ENCODE measurements around the gene JTB. TPM values are rescaled to one million over a fixed set of nuclear protein-coding genes. Genes with fewer than 3 reads are reported as not detected.

Gene JTB
- total and polyA plus RNA-seq, 7 donors: 87.6 to 266 (median 118) TPM

DNA sequence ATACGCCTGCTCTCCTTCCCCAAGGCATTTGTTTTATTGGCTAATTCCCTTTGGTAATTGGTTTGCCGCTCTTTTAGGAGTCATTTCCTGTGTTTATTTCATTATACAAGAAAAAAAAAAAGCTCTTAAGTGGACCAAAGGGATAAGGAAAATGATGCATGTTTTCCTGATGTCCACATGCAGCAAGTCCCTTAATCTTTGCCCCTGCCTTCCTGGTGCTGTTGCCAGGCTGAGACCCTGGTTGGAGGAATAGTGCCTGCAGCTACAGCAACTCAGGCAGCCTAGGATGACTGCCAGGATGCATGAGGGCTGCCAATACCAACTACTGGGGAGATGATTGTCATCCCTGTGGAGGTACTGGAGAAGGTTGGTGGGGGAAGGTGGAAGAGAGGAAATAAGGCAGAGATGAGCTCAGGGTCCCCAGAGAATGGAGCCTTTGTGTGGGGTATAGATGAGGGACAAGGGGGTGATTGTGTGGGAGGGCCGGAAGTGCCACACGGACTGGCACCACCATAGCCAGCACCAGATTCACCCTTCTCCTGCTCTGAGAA is 48.6 kb downstream of the JTB start:
- Histone ChIP-seq H3K27me3 (ENCODE audit: insufficient read depth in 3 of 3, low read length in 2 of 3) (no peaks in the 10 kb centered on the region), H3K9me3 (no peaks in the 10 kb centered on the region), H3K4me1 (no peaks in the 10 kb centered on the region), H3K27ac (no peak overlapping the region), H3K4me3 (no peak overlapping the region), H3K36me3 (ENCODE audit: insufficient read depth in 1 of 2, low read depth in 1 of 2) (peaks cover 10 to 52% of the 10 kb centered on the region in 2 donors)
- WGBS, 3 donors: 45 to 65% (median 58%) methylated on average over 4 of the region's 4 CpGs
- no peak for ATAC-seq
- TF ChIP-seq, protein P1, sequence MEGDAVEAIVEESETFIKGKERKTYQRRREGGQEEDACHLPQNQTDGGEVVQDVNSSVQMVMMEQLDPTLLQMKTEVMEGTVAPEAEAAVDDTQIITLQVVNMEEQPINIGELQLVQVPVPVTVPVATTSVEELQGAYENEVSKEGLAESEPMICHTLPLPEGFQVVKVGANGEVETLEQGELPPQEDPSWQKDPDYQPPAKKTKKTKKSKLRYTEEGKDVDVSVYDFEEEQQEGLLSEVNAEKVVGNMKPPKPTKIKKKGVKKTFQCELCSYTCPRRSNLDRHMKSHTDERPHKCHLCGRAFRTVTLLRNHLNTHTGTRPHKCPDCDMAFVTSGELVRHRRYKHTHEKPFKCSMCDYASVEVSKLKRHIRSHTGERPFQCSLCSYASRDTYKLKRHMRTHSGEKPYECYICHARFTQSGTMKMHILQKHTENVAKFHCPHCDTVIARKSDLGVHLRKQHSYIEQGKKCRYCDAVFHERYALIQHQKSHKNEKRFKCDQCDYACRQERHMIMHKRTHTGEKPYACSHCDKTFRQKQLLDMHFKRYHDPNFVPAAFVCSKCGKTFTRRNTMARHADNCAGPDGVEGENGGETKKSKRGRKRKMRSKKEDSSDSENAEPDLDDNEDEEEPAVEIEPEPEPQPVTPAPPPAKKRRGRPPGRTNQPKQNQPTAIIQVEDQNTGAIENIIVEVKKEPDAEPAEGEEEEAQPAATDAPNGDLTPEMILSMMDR (IDR thresholded peaks at IDR 0.05): no peak
- no peak for DNase-seq
- intact Hi-C loops (cut with DNase I): no loop called here

DNA sequence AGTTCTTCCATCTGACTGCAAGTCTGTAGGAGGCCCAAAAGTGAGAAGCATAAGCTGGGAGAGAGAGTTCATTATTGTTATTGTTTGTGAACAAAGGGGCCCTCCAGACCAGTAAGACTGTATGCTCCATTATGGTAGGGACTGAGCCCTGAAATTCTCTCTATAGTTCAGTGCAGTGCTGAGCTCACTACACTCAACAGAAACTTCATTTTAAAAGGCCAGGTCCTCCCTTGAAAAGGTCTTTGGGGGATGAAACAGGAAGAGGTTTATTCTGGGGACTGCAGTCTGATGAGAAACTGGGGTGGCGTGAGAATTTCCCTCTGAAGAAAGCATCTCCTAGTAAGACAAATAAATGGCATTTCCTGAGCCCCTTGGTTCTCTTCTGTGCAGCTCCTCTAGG is 49.2 kb downstream of the JTB start:
- Histone ChIP-seq H3K9me3 (no peaks in the 10 kb centered on the region), H3K27me3 (ENCODE audit: insufficient read depth in 3 of 3, low read length in 2 of 3) (no peaks in the 10 kb centered on the region), H3K27ac (no peak overlapping the region), H3K4me3 (no peak overlapping the region), H3K4me1 (no peaks in the 10 kb centered on the region), H3K36me3 (ENCODE audit: insufficient read depth in 1 of 2, low read depth in 1 of 2) (peaks cover 10 to 45% of the 10 kb centered on the region in 2 donors)
- 74 to 92% (median 77%) methylated on average over 1 of the region's 1 CpG for WGBS, 3 donors
- intact Hi-C loops (cut with DNase I): no loop called here
- ATAC-seq (no peak), DNase-seq (no peak)
- TF ChIP-seq, protein P1 (IDR thresholded peaks at IDR 0.05): no peak

DNA sequence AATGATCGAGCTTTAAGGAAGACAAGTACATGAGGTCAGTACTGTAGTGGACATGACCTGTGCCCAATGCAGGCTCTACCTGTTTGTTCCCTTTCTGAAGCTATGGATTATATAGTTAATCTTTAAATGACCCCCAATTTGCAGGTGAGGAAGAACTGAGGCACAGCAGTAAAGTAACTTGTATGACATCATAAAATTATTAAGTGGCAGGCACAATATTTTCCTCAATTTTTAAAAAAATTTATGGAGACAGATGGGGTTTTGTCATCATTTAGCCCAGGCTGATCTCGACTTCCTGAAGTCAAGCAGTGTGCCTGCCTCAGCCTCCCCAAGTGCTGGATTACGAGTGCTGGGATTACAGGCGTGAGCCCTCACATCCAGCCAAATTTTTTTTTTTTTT is 51.1 kb downstream of the JTB start:
- intact Hi-C loops (cut with DNase I): no loop called here
- Histone ChIP-seq H3K36me3 (ENCODE audit: insufficient read depth in 1 of 2, low read depth in 1 of 2) (peaks cover 4 to 27% of the 10 kb centered on the region in 2 donors), H3K27me3 (ENCODE audit: insufficient read depth in 3 of 3, low read length in 2 of 3) (no peaks in the 10 kb centered on the region), H3K9me3 (no peaks in the 10 kb centered on the region), H3K4me1 (peaks cover 3% of the 10 kb centered on the region), H3K27ac (no peak overlapping the region), H3K4me3 (no peak overlapping the region)
- DNase-seq: no peak
- TF ChIP-seq, protein P1 (IDR thresholded peaks at IDR 0.05): no peak
- WGBS, 3 donors: 65 to 87% (median 83%) methylated on average over 4 of the region's 4 CpGs
- no peak for ATAC-seq

Other genes with a start within 250 kb of the JTB start
- gene INTS3, start 249.6 kb downstream of the JTB start, total RNA-seq: 10 to 100 TPM; 17.8 to 29.0 (median 22.8) TPM
- gene INTS3, start 249.6 kb downstream of the JTB start, polyA plus RNA-seq: 10 to 100 TPM; 11.3 to 24.3 (median 15.8) TPM
- 1 to 10 TPM; 3.5 to 7.5 (median 5.8) TPM for gene SLC27A3, start 202.3 kb downstream of the JTB start, total RNA-seq
- gene SLC27A3, start 202.3 kb downstream of the JTB start, polyA plus RNA-seq: 10 to 100 TPM in 1 of 3 donors, 1 to 10 TPM in 2; 4.6 to 15.6 (median 5.2) TPM
- 10 to 100 TPM; 34.8 to 53.1 (median 43.1) TPM for gene GATAD2B, start 54.7 kb downstream of the JTB start, total RNA-seq
- 1 to 10 TPM; 3.4 to 9.4 (median 5.7) TPM for gene GATAD2B, start 54.7 kb downstream of the JTB start, polyA plus RNA-seq
- gene DENND4B, start 31.0 kb downstream of the JTB start, total RNA-seq: 10 to 100 TPM; 47.1 to 75.4 (median 50.3) TPM
- 10 to 100 TPM; 23.1 to 40.4 (median 23.5) TPM for gene DENND4B, start 31.0 kb downstream of the JTB start, polyA plus RNA-seq
- 10 to 100 TPM; 17.0 to 39.0 (median 27.6) TPM for gene CRTC2, start 19.1 kb downstream of the JTB start, total RNA-seq
- 10 to 100 TPM; 31.3 to 54.6 (median 31.3) TPM for gene CRTC2, start 19.1 kb downstream of the JTB start, polyA plus RNA-seq
- 10 to 100 TPM; 21.9 to 58.2 (median 38.0) TPM for gene SLC39A1, start 14.1 kb downstream of the JTB start, total RNA-seq
- 10 to 100 TPM; 46.7 to 85.3 (median 65.9) TPM for gene SLC39A1, start 14.1 kb downstream of the JTB start, polyA plus RNA-seq
- gene CREB3L4, start 9.8 kb downstream of the JTB start, total RNA-seq: 1 to 10 TPM; 3.7 to 5.6 (median 5.0) TPM
- gene CREB3L4, start 9.8 kb downstream of the JTB start, polyA plus RNA-seq: 10 to 100 TPM in 1 of 3 donors, 1 to 10 TPM in 2; 4.3 to 12.6 (median 6.3) TPM
- gene RAB13, start 8.7 kb upstream of the JTB start, total RNA-seq: 10 to 100 TPM; 31.0 to 67.0 (median 44.1) TPM
- 10 to 100 TPM; 30.3 to 40.8 (median 38.5) TPM for gene RAB13, start 8.7 kb upstream of the JTB start, polyA plus RNA-seq
- gene RPS27, start 13.1 kb upstream of the JTB start, total RNA-seq: 1,000 to 10,000 TPM in 2 of 4 donors, 100 to 1,000 TPM in 2; 653 to 1,325 (median 1,012) TPM
- 1,000 to 10,000 TPM; 7,773 to 8,046 (median 8,035) TPM for gene RPS27, start 13.1 kb upstream of the JTB start, polyA plus RNA-seq
- gene NUP210L, start 177.4 kb upstream of the JTB start, total RNA-seq: 1 to 10 TPM in 1 of 4 donors, under 1 TPM in 3; 0.05 to 3.0 (median 0.26) TPM
- gene NUP210L, start 177.4 kb upstream of the JTB start, polyA plus RNA-seq: under 1 TPM in 1 of 3 donors, not detected in 2; 0.01 TPM
- 1,000 to 10,000 TPM; 2,192 to 3,898 (median 3,031) TPM for gene TPM3, start 214.4 kb upstream of the JTB start, total RNA-seq
- gene TPM3, start 214.4 kb upstream of the JTB start, polyA plus RNA-seq: 1,000 to 10,000 TPM; 1,778 to 2,728 (median 2,516) TPM
- gene CFAP141, start 228.7 kb upstream of the JTB start, total RNA-seq: not detected
- gene CFAP141, start 228.7 kb upstream of the JTB start, polyA plus RNA-seq: not detected
- 100 to 1,000 TPM in 1 of 4 donors, 10 to 100 TPM in 3; 83.9 to 121 (median 87.5) TPM for gene UBAP2L, start 243.3 kb upstream of the JTB start, total RNA-seq
- 10 to 100 TPM; 45.8 to 92.0 (median 81.9) TPM for gene UBAP2L, start 243.3 kb upstream of the JTB start, polyA plus RNA-seq